ENCODE measurements around the gene THRB.
"Not testable (repeated sequence)": the region's sequence is repeated elsewhere in the genome, so short reads cannot be mapped to it uniquely, and the experiment has no call there.

THRB gene

GRCh38 chr3:24401090-24401810 is 93.4 kb downstream of the THRB start:
- Histone ChIP-seq H3K4me1 (no peaks in the 10 kb centered on the region), H2AFZ (no peak overlapping the region), H3K9ac (no peak overlapping the region), H3K36me3 (ENCODE audit: control insufficient read depth, insufficient read depth, low read length) (no peaks in the 10 kb centered on the region), H3K4me3 (ENCODE audit: low read depth, low read length) (no peak overlapping the region), H3K27ac (no peak overlapping the region), H3K4me2 (ENCODE audit: low read length) (no peak overlapping the region), H3K27me3 (ENCODE audit: control insufficient read depth, insufficient read depth, low read length) (no peaks in the 10 kb centered on the region), H3K79me2 (no peaks in the 10 kb centered on the region), H3K9me3 (ENCODE audit: control insufficient read depth, low read length) (no peaks in the 10 kb centered on the region)
- no peak for TF ChIP-seq CTCF (IDR thresholded peaks at IDR 0.05)

- Histone ChIP-seq H3K4me3 (ENCODE audit: low read depth, low read length) (no peak overlapping the region), H3K79me2 (no peaks in the 10 kb centered on the region), H3K27ac (no peak overlapping the region), H3K9me3 (ENCODE audit: control insufficient read depth, low read length) (no peaks in the 10 kb centered on the region), H3K36me3 (ENCODE audit: control insufficient read depth, insufficient read depth, low read length) (no peaks in the 10 kb centered on the region), H3K4me2 (ENCODE audit: low read length) (no peak overlapping the region), H2AFZ (no peak overlapping the region), H3K9ac (no peak overlapping the region), H3K27me3 (ENCODE audit: control insufficient read depth, insufficient read depth, low read length) (no peaks in the 10 kb centered on the region), H3K4me1 (no peaks in the 10 kb centered on the region)
- no peak for TF ChIP-seq CTCF (IDR thresholded peaks at IDR 0.05)
Observed at GRCh38 chr3:24400450-24400849, 94.2 kb downstream of the THRB start.

GRCh38 chr3:24400015-24400414 is 94.6 kb downstream of the THRB start:
- no peaks in the 10 kb centered on the region for H3K36me3 ChIP-seq (ENCODE audit: control insufficient read depth, insufficient read depth, low read length)
- H3K9ac ChIP-seq, result no peak overlapping the region
- H3K4me2 ChIP-seq (ENCODE audit: low read length), result no peak overlapping the region
- H3K9me3 ChIP-seq (ENCODE audit: control insufficient read depth, low read length), result no peaks in the 10 kb centered on the region
- H3K4me3 ChIP-seq (ENCODE audit: low read depth, low read length), result no peak overlapping the region
- H3K27ac ChIP-seq, result no peak overlapping the region
- H2AFZ ChIP-seq, result no peak overlapping the region
- no peaks in the 10 kb centered on the region for H3K79me2 ChIP-seq
- H3K4me1 ChIP-seq, result no peaks in the 10 kb centered on the region
- H3K27me3 ChIP-seq (ENCODE audit: control insufficient read depth, insufficient read depth, low read length), result no peaks in the 10 kb centered on the region
- TF ChIP-seq CTCF (IDR thresholded peaks at IDR 0.05), result no peak

- no peak overlapping the region for H3K9ac ChIP-seq
- no peak for TF ChIP-seq CTCF (IDR thresholded peaks at IDR 0.05)
- H2AFZ ChIP-seq, result no peak overlapping the region
- no peaks in the 10 kb centered on the region for H3K36me3 ChIP-seq (ENCODE audit: control insufficient read depth, insufficient read depth, low read length)
- H3K4me1 ChIP-seq, result no peaks in the 10 kb centered on the region
- no peak overlapping the region for H3K4me3 ChIP-seq (ENCODE audit: low read depth, low read length)
- H3K4me2 ChIP-seq (ENCODE audit: low read length), result no peak overlapping the region
- H3K27ac ChIP-seq, result no peak overlapping the region
- no peaks in the 10 kb centered on the region for H3K27me3 ChIP-seq (ENCODE audit: control insufficient read depth, insufficient read depth, low read length)
- no peaks in the 10 kb centered on the region for H3K79me2 ChIP-seq
- no peaks in the 10 kb centered on the region for H3K9me3 ChIP-seq (ENCODE audit: control insufficient read depth, low read length)
Observed at GRCh38 chr3:24399614-24400013, 95.0 kb downstream of the THRB start.

GRCh38 chr3:24398712-24399111 is 95.9 kb downstream of the THRB start:
- H3K27me3 ChIP-seq (ENCODE audit: control insufficient read depth, insufficient read depth, low read length); H3K4me3 ChIP-seq (ENCODE audit: low read depth, low read length); H3K9ac ChIP-seq; H3K27ac ChIP-seq; H3K79me2 ChIP-seq; H3K36me3 ChIP-seq (ENCODE audit: control insufficient read depth, insufficient read depth, low read length); H3K4me1 ChIP-seq; H3K9me3 ChIP-seq (ENCODE audit: control insufficient read depth, low read length); H3K4me2 ChIP-seq (ENCODE audit: low read length); H2AFZ ChIP-seq: not testable (repeated sequence)
